Measurements from ENCODE around the gene TMEM234. TPM values are rescaled to one million over a fixed set of nuclear protein-coding genes. Genes with fewer than 3 reads are reported as not detected.
A peak's percentile ranks its signal among the peaks of the same experiment; 100 is the strongest.
"Not testable (repeated sequence)": the region's sequence is repeated elsewhere in the genome, so short reads cannot be mapped to it uniquely, and the experiment has no call there.

TMEM234 gene
- total and polyA plus RNA-seq, 2 of the 4 experiments (the other 2 are of a cell fraction), result 10.8 to 22.7 TPM

- H3K9me3 ChIP-seq (ENCODE audit: control insufficient read depth, insufficient read depth, low read length), result no peaks in the 10 kb centered on the region
- H4K20me1 ChIP-seq (ENCODE audit: insufficient read depth, low read length), result no peaks in the 10 kb centered on the region
- H2AFZ ChIP-seq (replicated peaks; ENCODE audit: low read length, poor library complexity), result no peak overlapping the region
- H2BK15ac ChIP-seq (ENCODE audit: low read depth, low read length), result no peak overlapping the region
- no peak overlapping the region for H4K91ac ChIP-seq (ENCODE audit: insufficient read depth, low read depth, low read length)
- H2BK20ac ChIP-seq (ENCODE audit: low read depth, low read length), result no peak overlapping the region
- no peak overlapping the region for H3K9ac ChIP-seq (ENCODE audit: low read depth, low read length)
- H2AK9ac ChIP-seq (replicated peaks; ENCODE audit: low read depth, low read length, poor library complexity), result no peak overlapping the region
- no peak overlapping the region for H3K4me3 ChIP-seq (ENCODE audit: insufficient read depth, low read depth, low read length)
- no peak overlapping the region for H4K8ac ChIP-seq (ENCODE audit: low read depth in 2 of 2, low read length in 2 of 2)
- no peak for DNase-seq
- H4K5ac ChIP-seq (ENCODE audit: low read depth, low read length), result no peak overlapping the region
- H3K4ac ChIP-seq (ENCODE audit: low read depth, low read length), result no peak overlapping the region
- POLR2A ChIA-PET (ENCODE audit: unreplicated experiment), result no interaction called here
- BruUV-seq (replicated peaks), result no TSS peak
- no peak overlapping the region for H2BK5ac ChIP-seq (ENCODE audit: low read depth, low read length, poor library complexity, severe bottlenecking)
- no peak overlapping the region for H3K14ac ChIP-seq (replicated peaks; ENCODE audit: low read depth, low read length)
- H3K27me3 ChIP-seq (ENCODE audit: control insufficient read depth, insufficient read depth, low read length), result no peaks in the 10 kb centered on the region
- no peak overlapping the region for H3K27ac ChIP-seq (ENCODE audit: insufficient read depth, low read length)
- dilution Hi-C loops (cut with HindIII; ENCODE audit: low sequenced_read_pairs, unreplicated experiment), result no loop called here
- H2AK5ac ChIP-seq (ENCODE audit: low read depth, low read length), result 0 out of 2 replicates have a peak overlapping the region, but pooled peaks have one; percentile 13
- CTCF ChIA-PET, result no interaction called here
- no peak overlapping the region for H3K4me2 ChIP-seq (ENCODE audit: low read depth, low read length)
- TF ChIP-seq ELK1 (IDR thresholded peaks at IDR 0.05; ENCODE audit: borderline replicate concordance, low read depth, low read length) (no peak), NFE2L2 (IDR thresholded peaks at IDR 0.05; ENCODE audit: low read depth, low read length) (no peak), MAZ (IDR thresholded peaks at IDR 0.05; ENCODE audit: borderline replicate concordance, low read depth, low read length) (no peak), MAFK (IDR thresholded peaks at IDR 0.05; ENCODE audit: low read depth, low read length) (no peak)
- peaks cover 8% of the 10 kb centered on the region for H3K4me1 ChIP-seq (ENCODE audit: control insufficient read depth, insufficient read depth, low read length)
- no peaks in the 10 kb centered on the region for H3K79me1 ChIP-seq (ENCODE audit: low read depth in 1 of 2, low read length in 2 of 2)
- no peak for ATAC-seq (ENCODE audit: low read depth)
- WGBS, 2 experiments (ENCODE audit: extremely low coverage in 2 of 2, insufficient read length in 1 of 2), result 100% methylated on average over 2 of the region's 4 CpGs; no CpG with 5 or more reads in 1 of the 2 experiments
- H3K23ac ChIP-seq (ENCODE audit: low read depth, low read length), result no peak overlapping the region
- H3K36me3 ChIP-seq (ENCODE audit: control insufficient read depth, insufficient read depth, low read length), result no peaks in the 10 kb centered on the region
- intact Hi-C loops (cut with micrococcal nuclease), result no loop called here
- in situ Hi-C loops (cut with MboI; ENCODE audit: low sequenced_read_pairs), result no loop called here
- no peak overlapping the region for H3K18ac ChIP-seq (ENCODE audit: low read depth, low read length)
- H2BK120ac ChIP-seq (ENCODE audit: low read depth, low read length), result no peak overlapping the region
- no peak overlapping the region for H3K56ac ChIP-seq (ENCODE audit: extremely low read depth, insufficient read depth, low read length)
- H3K9me1 ChIP-seq (ENCODE audit: insufficient read depth, low read length), result peaks cover 9% of the 10 kb centered on the region; the same call in 1 of the 2 replicates
Observed at GRCh38 chr1:32263744-32264143, 41.6 kb upstream of the TMEM234 start.

DNA sequence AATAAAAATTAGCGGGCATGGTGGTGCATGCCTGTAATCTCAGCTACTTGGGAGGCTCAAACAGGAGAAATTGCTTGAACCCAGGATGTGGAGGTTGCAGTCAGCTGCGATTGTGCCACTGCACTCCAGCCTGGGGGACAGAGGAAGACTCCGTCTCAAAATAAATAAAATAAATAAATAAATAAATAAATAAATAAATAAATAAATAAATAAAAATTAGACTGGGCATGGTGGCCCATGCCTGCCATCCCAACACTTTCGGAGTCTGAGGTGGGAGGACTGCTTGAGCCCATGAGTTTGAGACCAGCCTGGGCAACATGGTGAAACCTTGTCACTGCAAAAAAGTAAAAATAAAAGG, 41.1 kb upstream of the TMEM234 start:
- H3K27me3 ChIP-seq (ENCODE audit: control insufficient read depth, insufficient read depth, low read length); H4K8ac ChIP-seq (ENCODE audit: low read depth in 2 of 2, low read length in 2 of 2); H2BK15ac ChIP-seq (ENCODE audit: low read depth, low read length); H3K36me3 ChIP-seq (ENCODE audit: control insufficient read depth, insufficient read depth, low read length); dilution Hi-C loops (cut with HindIII; ENCODE audit: low sequenced_read_pairs, unreplicated experiment); H3K4ac ChIP-seq (ENCODE audit: low read depth, low read length); H3K18ac ChIP-seq (ENCODE audit: low read depth, low read length); BruUV-seq (replicated peaks); H3K4me1 ChIP-seq (ENCODE audit: control insufficient read depth, insufficient read depth, low read length); intact Hi-C loops (cut with micrococcal nuclease); H2AK9ac ChIP-seq (replicated peaks; ENCODE audit: low read depth, low read length, poor library complexity); in situ Hi-C loops (cut with MboI; ENCODE audit: low sequenced_read_pairs); DNase-seq; H3K4me3 ChIP-seq (ENCODE audit: insufficient read depth, low read depth, low read length); H2BK5ac ChIP-seq (ENCODE audit: low read depth, low read length, poor library complexity, severe bottlenecking); H3K79me1 ChIP-seq (ENCODE audit: low read depth in 1 of 2, low read length in 2 of 2); H4K91ac ChIP-seq (ENCODE audit: insufficient read depth, low read depth, low read length); H3K4me2 ChIP-seq (ENCODE audit: low read depth, low read length); ATAC-seq (ENCODE audit: low read depth); H2AK5ac ChIP-seq (ENCODE audit: low read depth, low read length); H3K9me3 ChIP-seq (ENCODE audit: control insufficient read depth, insufficient read depth, low read length); H4K20me1 ChIP-seq (ENCODE audit: insufficient read depth, low read length); H3K56ac ChIP-seq (ENCODE audit: extremely low read depth, insufficient read depth, low read length); H3K9ac ChIP-seq (ENCODE audit: low read depth, low read length); H3K23ac ChIP-seq (ENCODE audit: low read depth, low read length); H3K9me1 ChIP-seq (ENCODE audit: insufficient read depth, low read length); H2BK120ac ChIP-seq (ENCODE audit: low read depth, low read length); H2AFZ ChIP-seq (replicated peaks; ENCODE audit: low read length, poor library complexity); H3K27ac ChIP-seq (ENCODE audit: insufficient read depth, low read length); H2BK20ac ChIP-seq (ENCODE audit: low read depth, low read length); H4K5ac ChIP-seq (ENCODE audit: low read depth, low read length): not testable (repeated sequence)
- ChIA-PET CTCF (interaction anchor here (1.8 kb wide), 1 partner anchor 15 kb away, joined by 5 read pairs; no protein-coding TSS in a partner anchor), POLR2A (ENCODE audit: unreplicated experiment) (interaction anchor here (0.6 kb wide), 1 partner anchor 12 kb away, joined by 12 read pairs; no protein-coding TSS in a partner anchor)
- no CpG with 5 or more reads among the region's 4 CpGs for WGBS, 2 experiments (ENCODE audit: extremely low coverage in 2 of 2, insufficient read length in 1 of 2)
- H3K14ac ChIP-seq (replicated peaks; ENCODE audit: low read depth, low read length), result peak overlapping the region; percentile 53; the same call in 1 of the 2 replicates
